HEK293T (cell line): ENCODE measurements around the gene RORC.

ENCODE experiments used
- ARNT ChIP-seq: fragments of 450-650 bp; IDR thresholded peaks from 2 replicates; pipeline ENCODE4 v1.6.1; 2017; ENCODE audit warnings: mild to moderate bottlenecking
- BHLHE40 ChIP-seq: fragments of 450-650 bp; IDR thresholded peaks from 2 replicates; pipeline ENCODE4 v1.6.1; 2016; ENCODE audit warnings: mild to moderate bottlenecking, moderate library complexity, borderline replicate concordance
- ELF4 ChIP-seq: fragments of 450-650 bp; IDR thresholded peaks from 2 replicates; pipeline ENCODE4 v1.6.1; 2017; ENCODE audit warnings: antibody characterized with exemption
- FOXA1 ChIP-seq: fragments of 450-650 bp; IDR thresholded peaks from 2 replicates; pipeline ENCODE4 v1.6.1; 2016; ENCODE audit warnings: mild to moderate bottlenecking
- FOXK2 ChIP-seq: fragments of 450-650 bp; IDR thresholded peaks from 2 replicates; pipeline ENCODE4 v1.6.1; 2016; ENCODE audit warnings: mild to moderate bottlenecking
- FOXM1 ChIP-seq: fragments of 450-650 bp; IDR thresholded peaks from 2 replicates; pipeline ENCODE4 v1.6.1; 2017; ENCODE audit warnings: mild to moderate bottlenecking, borderline replicate concordance
- HDGF ChIP-seq: fragments of 450-650 bp; IDR thresholded peaks from 2 replicates; pipeline ENCODE4 v1.6.1; 2017; ENCODE audit warnings: antibody characterized with exemption, borderline replicate concordance
- L3MBTL2 ChIP-seq: fragments of 450-650 bp; conservative IDR thresholded peaks from 2 replicates; pipeline ENCODE4 v1.6.1; 2016; ENCODE audit warnings: mild to moderate bottlenecking
- SUZ12 ChIP-seq: fragments of 450-650 bp; IDR thresholded peaks from 2 replicates; pipeline ENCODE4 v1.6.1; 2016; ENCODE audit warnings: mild to moderate bottlenecking
- TARDBP ChIP-seq: fragments of 450-650 bp; IDR thresholded peaks from 2 replicates; pipeline ENCODE4 v1.6.1; 2016
- TF ChIP-seq, protein P1 (sequence below): fragments of 450-650 bp; IDR thresholded peaks from 2 replicates; pipeline ENCODE4 v1.6.1; 2016

DNA sequence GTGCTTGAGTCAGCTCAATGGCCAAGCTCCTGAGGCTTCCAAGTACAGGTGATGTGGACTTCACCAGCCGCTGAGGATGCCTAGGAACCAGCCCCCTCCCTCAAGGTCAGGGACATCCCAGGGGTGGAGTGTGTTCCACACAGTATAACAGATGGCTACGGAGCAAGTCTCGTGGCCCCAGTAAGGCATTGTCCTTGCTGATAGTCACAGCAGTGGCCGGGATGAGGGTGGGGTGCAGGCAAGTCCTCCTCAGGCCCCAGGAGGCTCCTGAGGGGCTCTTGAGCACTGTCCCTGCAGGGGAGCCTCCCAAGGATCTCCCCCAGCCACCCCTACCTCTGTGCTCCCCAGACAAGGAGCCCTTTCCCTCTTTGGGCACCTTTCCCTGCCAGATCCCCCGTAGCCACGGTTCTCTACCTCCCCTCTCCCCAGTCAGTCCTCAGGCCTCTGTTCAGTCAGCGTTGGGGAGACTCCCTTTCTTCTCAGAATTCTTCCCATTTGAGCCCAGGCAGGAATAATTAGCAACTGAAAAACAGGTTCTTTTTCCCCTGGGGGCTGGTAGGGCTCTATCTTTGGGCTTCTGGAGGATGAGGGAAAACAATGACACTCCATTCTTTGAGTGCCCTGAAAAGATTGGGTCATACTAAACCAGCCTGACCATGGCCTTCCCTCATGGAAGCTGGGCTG lies 29.0 kb upstream of the RORC start:
- TF ChIP-seq ARNT (no peak), BHLHE40 (no peak), L3MBTL2 (no peak), FOXM1 (no peak), FOXK2 (no peak), SUZ12 (no peak), ELF4 (no peak), HDGF (no peak), FOXA1 (no peak), TARDBP (no peak)
- TF ChIP-seq, protein P1, sequence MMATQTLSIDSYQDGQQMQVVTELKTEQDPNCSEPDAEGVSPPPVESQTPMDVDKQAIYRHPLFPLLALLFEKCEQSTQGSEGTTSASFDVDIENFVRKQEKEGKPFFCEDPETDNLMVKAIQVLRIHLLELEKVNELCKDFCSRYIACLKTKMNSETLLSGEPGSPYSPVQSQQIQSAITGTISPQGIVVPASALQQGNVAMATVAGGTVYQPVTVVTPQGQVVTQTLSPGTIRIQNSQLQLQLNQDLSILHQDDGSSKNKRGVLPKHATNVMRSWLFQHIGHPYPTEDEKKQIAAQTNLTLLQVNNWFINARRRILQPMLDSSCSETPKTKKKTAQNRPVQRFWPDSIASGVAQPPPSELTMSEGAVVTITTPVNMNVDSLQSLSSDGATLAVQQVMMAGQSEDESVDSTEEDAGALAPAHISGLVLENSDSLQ = no peak
